Cardiac fibroblast (primary cell): ENCODE results near the gene MACROD2.

Experiments
- DNase-seq, 2 donors: peaks; one replicate each; pipeline versions ENCODE4 v3.0.0 to v3.0.0-alpha.2; 2010; ENCODE audit warnings: low read depth in 2 of 2
- H3K4me3 ChIP-seq, 2 donors: replicated peaks in 1 of 2; 1 replicate in 1 of 2; 2 replicates in 1 of 2; pipeline ENCODE4 v1.5.1; 2011; ENCODE audit warnings: low read depth in 2 of 2, low read length in 2 of 2, mild to moderate bottlenecking in 2 of 2, moderate library complexity in 1 of 2
- CTCF ChIP-seq: IDR thresholded peaks from one replicate; pipeline ENCODE4 v1.5.1; 2011; ENCODE audit warnings: low read depth, mild to moderate bottlenecking, low read length, inconsistent platforms

MACROD2 gene

GRCh38 chr20:14959506-14960475 lies 964.5 kb downstream of the MACROD2 start:
- H3K4me3 ChIP-seq = no peak overlapping the region
- TF ChIP-seq CTCF = no peak
- DNase-seq = peak in 1 of 2 donors; percentile 39

- no peak overlapping the region for H3K4me3 ChIP-seq
- no peak for TF ChIP-seq CTCF
- DNase-seq = no peak
Observed at GRCh38 chr20:14960831-14961230, 965.5 kb downstream of the MACROD2 start.

- no peak overlapping the region for H3K4me3 ChIP-seq
- TF ChIP-seq CTCF = no peak
- peak; percentile 4 to 7 for DNase-seq
Observed at GRCh38 chr20:14963262-14963663, 967.9 kb downstream of the MACROD2 start.

DNA sequence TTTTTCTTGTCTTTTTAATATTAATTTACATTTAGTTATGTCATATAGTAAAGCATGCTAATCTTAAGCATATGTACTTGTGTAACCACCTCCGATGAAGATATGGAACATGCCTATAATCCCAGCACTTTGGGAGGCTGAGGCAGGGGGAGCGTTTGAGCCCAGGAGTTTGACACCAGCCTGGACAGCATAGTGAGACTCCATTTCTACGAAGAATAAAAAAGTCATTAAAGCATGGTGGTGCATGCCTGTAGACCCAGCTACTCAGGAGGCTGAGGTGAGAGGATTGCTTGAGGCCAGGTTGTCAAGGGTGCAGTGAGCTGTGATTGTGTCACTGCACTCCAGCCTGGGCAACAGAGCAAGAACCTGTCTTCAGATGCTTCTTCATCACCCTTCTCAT lies 970.9 kb downstream of the MACROD2 start:
- TF ChIP-seq CTCF = no peak
- no peak overlapping the region for H3K4me3 ChIP-seq
- DNase-seq = no peak

- no peak for DNase-seq
- TF ChIP-seq CTCF = no peak
- no peak overlapping the region for H3K4me3 ChIP-seq
Observed at GRCh38 chr20:14966808-14967207, 971.5 kb downstream of the MACROD2 start.

- TF ChIP-seq CTCF = no peak
- H3K4me3 ChIP-seq = no peak overlapping the region
- DNase-seq = no peak
Observed at GRCh38 chr20:14972256-14972655, 976.9 kb downstream of the MACROD2 start.

GRCh38 chr20:14972690-14973089 lies 977.4 kb downstream of the MACROD2 start:
- no peak for TF ChIP-seq CTCF
- DNase-seq = no peak

More at GRCh38 chr20:14972690-14973089, 977.4 kb downstream of the MACROD2 start:
- no peak overlapping the region for H3K4me3 ChIP-seq
